Astrocyte (in vitro differentiated cells and primary cell): ENCODE data around the gene PIK3CB. TPM values are rescaled to one million over a fixed set of nuclear protein-coding genes. Genes with fewer than 3 reads are reported as not detected.

Experiments
- DNase-seq: peaks from one replicate; pipeline ENCODE4 v3.0.0-alpha.2; 2010; ENCODE audit warnings: low read depth
- FAIRE-seq: peaks from 2 replicates; lab custom pipeline; 2011; peaks lifted over from hg19 to GRCh38; lab: Jason Lieb, UNC
- H2AFZ ChIP-seq: 2 replicates; pipeline ENCODE4 v1.6.0; 2012; ENCODE audit warnings: low read depth, low read length, inconsistent platforms
- H3K27ac ChIP-seq: 2 replicates; pipeline ENCODE4 v1.5.1; 2011; ENCODE audit warnings: low read depth, low read length, inconsistent platforms
- H3K27me3 ChIP-seq: 2 replicates; pipeline ENCODE4 v1.6.0; 2011; ENCODE audit warnings: low read length, inconsistent platforms; ENCODE audit not compliant: insufficient read depth
- H3K36me3 ChIP-seq: 2 replicates; pipeline ENCODE4 v1.5.1; 2011; ENCODE audit warnings: low read length, inconsistent platforms; ENCODE audit not compliant: insufficient read depth
- H3K4me1 ChIP-seq: 2 replicates; pipeline ENCODE4 v1.5.1; 2011; ENCODE audit warnings: low read length, inconsistent platforms; ENCODE audit not compliant: insufficient read depth
- H3K4me2 ChIP-seq: 2 replicates; pipeline ENCODE4 v1.6.0; 2012; ENCODE audit warnings: low read length, inconsistent platforms
- H3K4me3 ChIP-seq: 2 replicates; pipeline ENCODE4 v1.5.1; 2011; ENCODE audit warnings: low read depth, mild to moderate bottlenecking, low read length, inconsistent platforms; ENCODE audit not compliant: insufficient read depth
- H3K79me2 ChIP-seq: 2 replicates; pipeline ENCODE4 v1.6.0; 2012; ENCODE audit warnings: mild to moderate bottlenecking, low read length, inconsistent platforms; ENCODE audit not compliant: insufficient read depth
- H3K9ac ChIP-seq: 2 replicates; pipeline ENCODE4 v1.6.0; 2012; ENCODE audit warnings: mild to moderate bottlenecking, low read length, inconsistent platforms
- H3K9me3 ChIP-seq: 2 replicates; pipeline ENCODE4 v1.5.1; 2012; ENCODE audit warnings: low read depth, mild to moderate bottlenecking, low read length, inconsistent platforms; ENCODE audit not compliant: insufficient read depth
- H4K20me1 ChIP-seq: 2 replicates; pipeline ENCODE4 v1.6.0; 2012; ENCODE audit warnings: low read length, inconsistent platforms; ENCODE audit not compliant: insufficient read depth
- H3K27ac Mint-ChIP-seq: one replicate; pipeline ENCODE4 v1.8.0; 2021; ENCODE audit warnings: mild to moderate bottlenecking, mixed read lengths; ENCODE audit not compliant: unreplicated experiment
- H3K27me3 Mint-ChIP-seq: one replicate; pipeline ENCODE4 v1.8.0; 2021; ENCODE audit warnings: low read depth, mixed read lengths; ENCODE audit not compliant: unreplicated experiment
- H3K36me3 Mint-ChIP-seq: one replicate; pipeline ENCODE4 v1.8.0; 2021; ENCODE audit warnings: low read depth, mixed read lengths; ENCODE audit not compliant: unreplicated experiment
- H3K4me1 Mint-ChIP-seq: one replicate; pipeline ENCODE4 v1.8.0; 2021; ENCODE audit warnings: low read depth, mixed read lengths; ENCODE audit not compliant: unreplicated experiment
- H3K4me3 Mint-ChIP-seq: one replicate; pipeline ENCODE4 v1.8.0; 2021; ENCODE audit warnings: mild to moderate bottlenecking, moderate library complexity, mixed read lengths; ENCODE audit not compliant: unreplicated experiment
- H3K9me3 Mint-ChIP-seq: one replicate; pipeline ENCODE4 v1.8.0; 2021; ENCODE audit warnings: mild to moderate bottlenecking, mixed read lengths; ENCODE audit not compliant: unreplicated experiment
- CTCF ChIP-seq: IDR thresholded peaks from 2 replicates; pipeline ENCODE4 v1.5.1; 2011; ENCODE audit warnings: low read depth, mild to moderate bottlenecking, inconsistent platforms, low read length, moderate library complexity; ENCODE audit not compliant: insufficient read depth
- EZH2 ChIP-seq: IDR thresholded peaks from 2 replicates; pipeline ENCODE4 v1.6.1; 2012; ENCODE audit warnings: mild to moderate bottlenecking, low read length, inconsistent platforms; ENCODE audit not compliant: insufficient read depth
- total RNA-seq: library from RNA; stranded (reverse); gene quantifications from 2 replicates; pipeline ENCODE4 v1.2.1, GENCODE V29; 2021

Gene PIK3CB
- total RNA-seq, 1 donor from 2014 or later = 24.8 TPM

- no peak overlapping the region for H3K27ac Mint-ChIP-seq
These were observed 117.4 kb downstream of the PIK3CB start for GRCh38 chr3:138717348-138717747.

GRCh38 chr3:138712086-138712485 lies 122.6 kb downstream of the PIK3CB start:
- Mint-ChIP-seq H3K9me3 (no peaks in the 10 kb centered on the region), H3K27ac (no peak overlapping the region), H3K4me3 (no peak overlapping the region), H3K27me3 (no peaks in the 10 kb centered on the region), H3K36me3 (no peaks in the 10 kb centered on the region), H3K4me1 (no peaks in the 10 kb centered on the region)
- Histone ChIP-seq H4K20me1 (no peaks in the 10 kb centered on the region), H3K79me2 (no peaks in the 10 kb centered on the region), H2AFZ (no peak overlapping the region), H3K36me3 (peaks cover 3% of the 10 kb centered on the region), H3K4me2 (no peak overlapping the region), H3K9me3 (no peaks in the 10 kb centered on the region), H3K27ac (no peak overlapping the region), H3K4me3 (no peak overlapping the region), H3K27me3 (no peaks in the 10 kb centered on the region), H3K9ac (no peak overlapping the region), H3K4me1 (no peaks in the 10 kb centered on the region)
- TF ChIP-seq EZH2 = no peak
- no peak for TF ChIP-seq CTCF
- FAIRE-seq (peak; percentile 74), DNase-seq (no peak)

More at GRCh38 chr3:138717348-138717747, 117.4 kb downstream of the PIK3CB start:
- TF ChIP-seq CTCF = no peak
- Histone ChIP-seq H3K4me1 (no peaks in the 10 kb centered on the region), H3K4me2 (no peak overlapping the region), H3K27ac (no peak overlapping the region), H3K79me2 (no peaks in the 10 kb centered on the region), H2AFZ (no peak overlapping the region), H4K20me1 (no peaks in the 10 kb centered on the region), H3K9me3 (no peaks in the 10 kb centered on the region), H3K36me3 (peaks cover 3% of the 10 kb centered on the region), H3K27me3 (no peaks in the 10 kb centered on the region), H3K9ac (no peak overlapping the region), H3K4me3 (no peak overlapping the region)
- no peak for DNase-seq
- Mint-ChIP-seq H3K36me3 (peaks cover 4% of the 10 kb centered on the region), H3K9me3 (no peaks in the 10 kb centered on the region), H3K4me3 (no peak overlapping the region), H3K4me1 (no peaks in the 10 kb centered on the region), H3K27me3 (no peaks in the 10 kb centered on the region)
- no peak for FAIRE-seq

- no peak overlapping the region for H3K4me2 ChIP-seq
- Mint-ChIP-seq H3K9me3 (no peaks in the 10 kb centered on the region), H3K36me3 (no peaks in the 10 kb centered on the region), H3K27me3 (no peaks in the 10 kb centered on the region), H3K27ac (no peak overlapping the region), H3K4me3 (no peak overlapping the region), H3K4me1 (no peaks in the 10 kb centered on the region)
- H4K20me1 ChIP-seq = no peaks in the 10 kb centered on the region
- no peaks in the 10 kb centered on the region for H3K9me3 ChIP-seq
- TF ChIP-seq EZH2 (no peak), CTCF (no peak)
- no peaks in the 10 kb centered on the region for H3K27me3 ChIP-seq
- no peaks in the 10 kb centered on the region for H3K36me3 ChIP-seq
- H2AFZ ChIP-seq = no peak overlapping the region
- no peak for DNase-seq
- no peak overlapping the region for H3K9ac ChIP-seq
- no peak overlapping the region for H3K27ac ChIP-seq
- no peak for FAIRE-seq
- no peaks in the 10 kb centered on the region for H3K79me2 ChIP-seq
- H3K4me3 ChIP-seq = no peak overlapping the region
- no peaks in the 10 kb centered on the region for H3K4me1 ChIP-seq
These were observed 129.1 kb downstream of the PIK3CB start for GRCh38 chr3:138705675-138706074.
